ENCODE results near the gene AP1S2. TPM values are rescaled to one million over a fixed set of nuclear protein-coding genes. Genes with fewer than 3 reads are reported as not detected.

The AP1S2 gene
- total RNA-seq, 1 experiment from 2014 or later, result 367 TPM

DNA sequence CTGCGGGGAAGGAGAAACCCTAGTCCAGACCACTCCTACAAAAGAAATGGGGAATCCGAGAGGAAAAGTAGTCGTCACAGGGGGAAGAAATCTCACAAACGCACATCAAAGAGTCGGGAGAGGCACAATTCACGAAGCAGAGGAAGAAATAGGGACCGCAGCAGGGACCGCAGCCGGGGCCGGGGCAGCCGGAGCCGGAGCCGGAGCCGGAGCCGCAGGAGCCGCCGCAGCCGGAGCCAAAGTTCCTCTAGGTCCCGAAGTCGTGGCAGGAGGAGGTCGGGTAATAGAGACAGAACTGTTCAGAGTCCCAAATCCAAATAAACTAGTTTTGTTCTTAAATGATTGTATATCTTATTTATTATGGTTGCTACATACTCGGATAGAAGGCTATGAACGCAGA lies 31.7 kb downstream of the AP1S2 start:
- no peak overlapping the region for H3K56ac ChIP-seq (ENCODE audit: insufficient read length, low read depth, low read length)
- H3T11ph ChIP-seq (ENCODE audit: low read length), result no peak overlapping the region
- no peak overlapping the region for H2AFZ ChIP-seq (ENCODE audit: low read length)
- Mint-ChIP-seq H3K4me3 (no peak overlapping the region), H3K4me1 (peaks cover 0 to 13% of the 10 kb centered on the region in 2 experiments; a peak in 2 of 4 replicates), H3K27ac (peak overlapping the region; percentile 4 to 95 (median 44); a peak in 5 of 7 replicates), H3K36me3 (ENCODE audit: insufficient read depth in 1 of 3, low read depth in 3 of 3) (peaks cover 29 to 55% (median 45%) of the 10 kb centered on the region in 3 experiments), H3K27me3 (ENCODE audit: low read depth) (no peaks in the 10 kb centered on the region), H3K9me3 (no peaks in the 10 kb centered on the region)
- H4K5ac ChIP-seq (ENCODE audit: insufficient read length, low read depth, low read length), result no peak overlapping the region
- H2BK12ac ChIP-seq (ENCODE audit: insufficient read length, low read depth, low read length), result no peak overlapping the region
- H2BK5ac ChIP-seq (ENCODE audit: insufficient read length, low read length), result no peak overlapping the region
- H2AK5ac ChIP-seq (ENCODE audit: insufficient read length, low read length), result no peak overlapping the region
- H4K8ac ChIP-seq (replicated peaks; ENCODE audit: insufficient read length, low read depth, low read length), result no peak overlapping the region
- H3K23me2 ChIP-seq (ENCODE audit: insufficient read length, low read depth, low read length, poor library complexity, severe bottlenecking), result no peaks in the 10 kb centered on the region
- H3K4ac ChIP-seq (ENCODE audit: low read depth, low read length), result no peak overlapping the region
- no peak overlapping the region for H3K4me2 ChIP-seq (ENCODE audit: insufficient read depth, insufficient read length, low read length)
- H3K18ac ChIP-seq (ENCODE audit: insufficient read length, low read depth, low read length), result no peak overlapping the region
- H3K4me1 ChIP-seq (ENCODE audit: insufficient read depth, low read length), result no peaks in the 10 kb centered on the region
- DNase-seq, result no peak
- TF ChIP-seq, protein P1, sequence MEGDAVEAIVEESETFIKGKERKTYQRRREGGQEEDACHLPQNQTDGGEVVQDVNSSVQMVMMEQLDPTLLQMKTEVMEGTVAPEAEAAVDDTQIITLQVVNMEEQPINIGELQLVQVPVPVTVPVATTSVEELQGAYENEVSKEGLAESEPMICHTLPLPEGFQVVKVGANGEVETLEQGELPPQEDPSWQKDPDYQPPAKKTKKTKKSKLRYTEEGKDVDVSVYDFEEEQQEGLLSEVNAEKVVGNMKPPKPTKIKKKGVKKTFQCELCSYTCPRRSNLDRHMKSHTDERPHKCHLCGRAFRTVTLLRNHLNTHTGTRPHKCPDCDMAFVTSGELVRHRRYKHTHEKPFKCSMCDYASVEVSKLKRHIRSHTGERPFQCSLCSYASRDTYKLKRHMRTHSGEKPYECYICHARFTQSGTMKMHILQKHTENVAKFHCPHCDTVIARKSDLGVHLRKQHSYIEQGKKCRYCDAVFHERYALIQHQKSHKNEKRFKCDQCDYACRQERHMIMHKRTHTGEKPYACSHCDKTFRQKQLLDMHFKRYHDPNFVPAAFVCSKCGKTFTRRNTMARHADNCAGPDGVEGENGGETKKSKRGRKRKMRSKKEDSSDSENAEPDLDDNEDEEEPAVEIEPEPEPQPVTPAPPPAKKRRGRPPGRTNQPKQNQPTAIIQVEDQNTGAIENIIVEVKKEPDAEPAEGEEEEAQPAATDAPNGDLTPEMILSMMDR (conservative IDR thresholded peaks at IDR 0.05), result no peak
- H3K27me3 ChIP-seq (ENCODE audit: insufficient read depth, low read length), result no peaks in the 10 kb centered on the region
- H3K27ac ChIP-seq (ENCODE audit: insufficient read length, low read depth, low read length), result no peak overlapping the region
- H2BK20ac ChIP-seq (ENCODE audit: low read depth, low read length, poor library complexity, severe bottlenecking), result no peak overlapping the region
- no peak overlapping the region for H2BK15ac ChIP-seq (ENCODE audit: low read depth, low read length)
- no peak overlapping the region for H3K14ac ChIP-seq (ENCODE audit: insufficient read depth, low read length)
- no peak overlapping the region for H4K91ac ChIP-seq (ENCODE audit: insufficient read length, low read depth, low read length)
- H4K20me1 ChIP-seq (ENCODE audit: control insufficient read depth, insufficient read depth, insufficient read length), result no peaks in the 10 kb centered on the region
- no peak overlapping the region for H3K9ac ChIP-seq (ENCODE audit: extremely low read depth, insufficient read length, low read length)
- H2BK120ac ChIP-seq (ENCODE audit: low read depth, low read length, poor library complexity, severe bottlenecking), result no peak overlapping the region
- H3K79me1 ChIP-seq (ENCODE audit: insufficient read depth, low read depth, low read length, poor library complexity, severe bottlenecking), result no peaks in the 10 kb centered on the region
- H3K23ac ChIP-seq (ENCODE audit: insufficient read length, low read depth, low read length), result no peak overlapping the region
- no peaks in the 10 kb centered on the region for H3K79me2 ChIP-seq (ENCODE audit: insufficient read depth, low read length)
- H3K9me3 ChIP-seq (ENCODE audit: control insufficient read depth, low read depth, low read length), result no peaks in the 10 kb centered on the region
- no CpG with 5 or more reads among the region's 23 CpGs for WGBS (ENCODE audit: extremely low coverage, insufficient read length, low lambda C conversion rate)
